WTC11 (cell line): ENCODE measurements around the gene LOC128125822.

ENCODE experiments used
- ATAC-seq: fragments of 200-7000 bp; cut with Tn5 transposase; 2 replicates; pipeline ENCODE4 v1.10.0; 2021; ENCODE audit warnings: mild to moderate bottlenecking, moderate library complexity
- CTCF ChIA-PET: fragments of 300-600 bp; sonication (Branson Sonifier 250); formaldehyde crosslinking; loops from one replicate; lab custom pipeline; 2021; ENCODE audit warnings: antibody characterized with exemption; lab: Charles Lee
- POLR2A ChIA-PET: fragments of 350-600 bp; sonication (Branson Sonifier 250); formaldehyde crosslinking; loops from one replicate; lab custom pipeline; 2021; ENCODE audit warnings: antibody characterized with exemption; lab: Charles Lee
- DNase-seq: peaks from one replicate; pipeline ENCODE4 v3.0.0; 2021; ENCODE audit warnings: low spot score
- H3K27ac Mint-ChIP-seq: 2 replicates; pipeline ENCODE4 v1.8.0; 2021; ENCODE audit warnings: mixed read lengths
- H3K27me3 Mint-ChIP-seq: 2 replicates; pipeline ENCODE4 v1.8.0; 2021; ENCODE audit warnings: low read depth, mild to moderate bottlenecking, moderate library complexity, mixed read lengths
- H3K36me3 Mint-ChIP-seq: 2 replicates; pipeline ENCODE4 v1.8.0; 2021; ENCODE audit warnings: mixed read lengths
- H3K4me1 Mint-ChIP-seq: 2 replicates; pipeline ENCODE4 v1.8.0; 2022; ENCODE audit warnings: mixed read lengths
- H3K4me3 Mint-ChIP-seq: 2 replicates; pipeline ENCODE4 v1.8.0; 2021; ENCODE audit warnings: mild to moderate bottlenecking, moderate library complexity, mixed read lengths
- H3K9me3 Mint-ChIP-seq: 2 replicates; pipeline ENCODE4 v1.8.0; 2021; ENCODE audit warnings: mixed read lengths
- CBFB ChIP-seq: sonication (generic); formaldehyde crosslinking; IDR thresholded peaks from 2 replicates; pipeline ENCODE4 v1.8.1; 2022; ENCODE audit warnings: mild to moderate bottlenecking, low read depth, missing genetic modification reagents
- FOXJ3 ChIP-seq: sonication (generic); formaldehyde crosslinking; IDR thresholded peaks from 2 replicates; pipeline ENCODE4 v1.9.0; 2021; ENCODE audit warnings: missing genetic modification reagents, mild to moderate bottlenecking, borderline replicate concordance
- GTF2I ChIP-seq: fragments of 250-450 bp; sonication (Bioruptor Pico); conservative IDR thresholded peaks from 2 replicates; pipeline ENCODE4 v1.4.0; 2021; ENCODE audit warnings: mild to moderate bottlenecking
- JUN ChIP-seq: sonication (generic); formaldehyde crosslinking; IDR thresholded peaks from 2 replicates; pipeline ENCODE4 v1.8.0; 2023; ENCODE audit warnings: mild to moderate bottlenecking, missing genetic modification reagents
- NFATC4 ChIP-seq: fragments of 250-450 bp; sonication (Bioruptor Pico); IDR thresholded peaks from 2 replicates; pipeline ENCODE4 v1.9.0; 2021; ENCODE audit warnings: mild to moderate bottlenecking
- SP1 ChIP-seq: sonication (generic); formaldehyde crosslinking; conservative IDR thresholded peaks from 2 replicates; pipeline ENCODE4 v1.8.1; 2022; ENCODE audit warnings: missing genetic modification reagents
- ZNF317 ChIP-seq: sonication (generic); formaldehyde crosslinking; IDR thresholded peaks from 2 replicates; pipeline ENCODE4 v1.8.1; 2023; ENCODE audit warnings: low read depth, mild to moderate bottlenecking, moderate library complexity, missing genetic modification reagents, borderline replicate concordance
- TF ChIP-seq, protein P1 (sequence below): sonication (generic); formaldehyde crosslinking; IDR thresholded peaks from 2 replicates; pipeline ENCODE4 v1.8.1; 2023; ENCODE audit warnings: mild to moderate bottlenecking, missing genetic modification reagents, moderate library complexity
- TF ChIP-seq, protein P2 (sequence below): sonication (generic); formaldehyde crosslinking; IDR thresholded peaks from 2 replicates; pipeline ENCODE4 v1.8.1; 2022; ENCODE audit warnings: low read depth, mild to moderate bottlenecking, moderate library complexity, missing genetic modification reagents, borderline replicate concordance
- TF ChIP-seq, protein P3 (sequence below): sonication (generic); formaldehyde crosslinking; IDR thresholded peaks from 2 replicates; pipeline ENCODE4 v1.8.0; 2022; ENCODE audit warnings: mild to moderate bottlenecking, missing genetic modification reagents
- TF ChIP-seq, protein P4 (sequence below): sonication (generic); formaldehyde crosslinking; IDR thresholded peaks from 2 replicates; pipeline ENCODE4 v1.8.0; 2023; ENCODE audit warnings: missing genetic modification reagents, mild to moderate bottlenecking, borderline replicate concordance

Gene LOC128125822

DNA sequence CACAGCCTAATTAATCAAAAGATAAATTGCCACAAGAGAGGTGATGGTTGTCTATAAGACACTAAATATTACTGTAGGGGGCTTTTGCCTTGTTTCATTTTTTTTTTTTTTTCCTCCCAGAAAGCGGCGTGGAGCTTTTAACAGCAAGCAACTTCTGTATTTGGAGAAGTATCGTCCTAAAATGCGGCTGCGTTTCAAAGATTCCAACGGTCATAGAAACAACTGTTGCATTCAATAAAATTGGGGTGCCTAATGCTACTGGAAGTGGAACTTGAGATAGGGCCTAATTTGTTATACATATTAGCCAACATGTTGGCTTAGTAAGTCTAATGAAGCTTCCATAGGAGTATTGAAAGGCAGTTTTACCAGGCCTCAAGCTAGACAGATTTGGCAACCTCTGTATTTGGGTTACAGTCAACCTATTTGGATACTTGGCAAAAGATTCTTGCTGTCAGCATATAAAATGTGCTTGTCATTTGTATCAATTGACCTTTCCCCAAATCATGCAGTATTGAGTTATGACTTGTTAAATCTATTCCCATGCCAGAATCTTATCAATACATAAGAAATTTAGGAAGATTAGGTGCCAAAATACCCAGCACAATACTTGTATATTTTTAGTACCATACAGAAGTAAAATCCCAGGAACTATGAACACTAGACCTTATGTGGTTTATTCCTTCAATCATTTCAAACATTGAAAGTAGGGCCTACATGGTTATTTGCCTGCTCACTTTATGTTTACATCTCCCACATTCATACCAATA, 7.8 kb downstream of the LOC128125822 start:
- H3K36me3 Mint-ChIP-seq = peaks cover 43% of the 10 kb centered on the region
- H3K4me1 Mint-ChIP-seq = peaks cover 8% of the 10 kb centered on the region
- H3K4me3 Mint-ChIP-seq = no peak overlapping the region
- POLR2A ChIA-PET = no interaction called here
- DNase-seq (no peak), ATAC-seq (no peak)
- no peaks in the 10 kb centered on the region for H3K27me3 Mint-ChIP-seq
- CTCF ChIA-PET = interaction anchor here (0.5 kb wide), 1 partner anchor 231 kb away, joined by 3 read pairs; no protein-coding TSS in a partner anchor
- H3K9me3 Mint-ChIP-seq = no peaks in the 10 kb centered on the region
- TF ChIP-seq, protein P1, sequence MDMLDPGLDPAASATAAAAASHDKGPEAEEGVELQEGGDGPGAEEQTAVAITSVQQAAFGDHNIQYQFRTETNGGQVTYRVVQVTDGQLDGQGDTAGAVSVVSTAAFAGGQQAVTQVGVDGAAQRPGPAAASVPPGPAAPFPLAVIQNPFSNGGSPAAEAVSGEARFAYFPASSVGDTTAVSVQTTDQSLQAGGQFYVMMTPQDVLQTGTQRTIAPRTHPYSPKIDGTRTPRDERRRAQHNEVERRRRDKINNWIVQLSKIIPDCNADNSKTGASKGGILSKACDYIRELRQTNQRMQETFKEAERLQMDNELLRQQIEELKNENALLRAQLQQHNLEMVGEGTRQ = no peak
- TF ChIP-seq GTF2I (no peak), NFATC4 (CRISPR knock-in tag) (no peak), SP1 (CRISPR knock-in tag) (no peak)
- TF ChIP-seq, protein P2, sequence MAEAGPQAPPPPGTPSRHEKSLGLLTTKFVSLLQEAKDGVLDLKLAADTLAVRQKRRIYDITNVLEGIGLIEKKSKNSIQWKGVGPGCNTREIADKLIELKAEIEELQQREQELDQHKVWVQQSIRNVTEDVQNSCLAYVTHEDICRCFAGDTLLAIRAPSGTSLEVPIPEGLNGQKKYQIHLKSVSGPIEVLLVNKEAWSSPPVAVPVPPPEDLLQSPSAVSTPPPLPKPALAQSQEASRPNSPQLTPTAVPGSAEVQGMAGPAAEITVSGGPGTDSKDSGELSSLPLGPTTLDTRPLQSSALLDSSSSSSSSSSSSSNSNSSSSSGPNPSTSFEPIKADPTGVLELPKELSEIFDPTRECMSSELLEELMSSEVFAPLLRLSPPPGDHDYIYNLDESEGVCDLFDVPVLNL (CRISPR knock-in tag) = no peak
- TF ChIP-seq, protein P3, sequence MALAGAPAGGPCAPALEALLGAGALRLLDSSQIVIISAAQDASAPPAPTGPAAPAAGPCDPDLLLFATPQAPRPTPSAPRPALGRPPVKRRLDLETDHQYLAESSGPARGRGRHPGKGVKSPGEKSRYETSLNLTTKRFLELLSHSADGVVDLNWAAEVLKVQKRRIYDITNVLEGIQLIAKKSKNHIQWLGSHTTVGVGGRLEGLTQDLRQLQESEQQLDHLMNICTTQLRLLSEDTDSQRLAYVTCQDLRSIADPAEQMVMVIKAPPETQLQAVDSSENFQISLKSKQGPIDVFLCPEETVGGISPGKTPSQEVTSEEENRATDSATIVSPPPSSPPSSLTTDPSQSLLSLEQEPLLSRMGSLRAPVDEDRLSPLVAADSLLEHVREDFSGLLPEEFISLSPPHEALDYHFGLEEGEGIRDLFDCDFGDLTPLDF (CRISPR knock-in tag) = no peak
- H3K27ac Mint-ChIP-seq = no peak overlapping the region

DNA sequence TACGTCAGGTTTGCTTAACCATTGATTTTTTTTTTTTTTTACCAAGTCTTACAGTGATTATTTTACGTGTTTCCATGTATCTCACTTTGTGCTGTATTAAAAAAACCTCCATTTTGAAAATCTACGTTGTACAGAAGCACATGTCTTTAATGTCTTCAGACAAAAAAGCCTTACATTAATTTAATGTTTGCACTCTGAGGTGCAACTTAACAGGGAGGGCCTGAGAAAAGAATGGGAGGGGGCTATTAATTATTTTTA, 8.4 kb downstream of the LOC128125822 start:
- Mint-ChIP-seq H3K27ac (no peak overlapping the region), H3K4me1 (peaks cover 5% of the 10 kb centered on the region), H3K36me3 (peaks cover 43% of the 10 kb centered on the region), H3K9me3 (no peaks in the 10 kb centered on the region), H3K27me3 (no peaks in the 10 kb centered on the region), H3K4me3 (no peak overlapping the region)
- DNase-seq = no peak
- no peak for TF ChIP-seq ZNF317
- TF ChIP-seq GTF2I = no peak
- TF ChIP-seq, protein P4, sequence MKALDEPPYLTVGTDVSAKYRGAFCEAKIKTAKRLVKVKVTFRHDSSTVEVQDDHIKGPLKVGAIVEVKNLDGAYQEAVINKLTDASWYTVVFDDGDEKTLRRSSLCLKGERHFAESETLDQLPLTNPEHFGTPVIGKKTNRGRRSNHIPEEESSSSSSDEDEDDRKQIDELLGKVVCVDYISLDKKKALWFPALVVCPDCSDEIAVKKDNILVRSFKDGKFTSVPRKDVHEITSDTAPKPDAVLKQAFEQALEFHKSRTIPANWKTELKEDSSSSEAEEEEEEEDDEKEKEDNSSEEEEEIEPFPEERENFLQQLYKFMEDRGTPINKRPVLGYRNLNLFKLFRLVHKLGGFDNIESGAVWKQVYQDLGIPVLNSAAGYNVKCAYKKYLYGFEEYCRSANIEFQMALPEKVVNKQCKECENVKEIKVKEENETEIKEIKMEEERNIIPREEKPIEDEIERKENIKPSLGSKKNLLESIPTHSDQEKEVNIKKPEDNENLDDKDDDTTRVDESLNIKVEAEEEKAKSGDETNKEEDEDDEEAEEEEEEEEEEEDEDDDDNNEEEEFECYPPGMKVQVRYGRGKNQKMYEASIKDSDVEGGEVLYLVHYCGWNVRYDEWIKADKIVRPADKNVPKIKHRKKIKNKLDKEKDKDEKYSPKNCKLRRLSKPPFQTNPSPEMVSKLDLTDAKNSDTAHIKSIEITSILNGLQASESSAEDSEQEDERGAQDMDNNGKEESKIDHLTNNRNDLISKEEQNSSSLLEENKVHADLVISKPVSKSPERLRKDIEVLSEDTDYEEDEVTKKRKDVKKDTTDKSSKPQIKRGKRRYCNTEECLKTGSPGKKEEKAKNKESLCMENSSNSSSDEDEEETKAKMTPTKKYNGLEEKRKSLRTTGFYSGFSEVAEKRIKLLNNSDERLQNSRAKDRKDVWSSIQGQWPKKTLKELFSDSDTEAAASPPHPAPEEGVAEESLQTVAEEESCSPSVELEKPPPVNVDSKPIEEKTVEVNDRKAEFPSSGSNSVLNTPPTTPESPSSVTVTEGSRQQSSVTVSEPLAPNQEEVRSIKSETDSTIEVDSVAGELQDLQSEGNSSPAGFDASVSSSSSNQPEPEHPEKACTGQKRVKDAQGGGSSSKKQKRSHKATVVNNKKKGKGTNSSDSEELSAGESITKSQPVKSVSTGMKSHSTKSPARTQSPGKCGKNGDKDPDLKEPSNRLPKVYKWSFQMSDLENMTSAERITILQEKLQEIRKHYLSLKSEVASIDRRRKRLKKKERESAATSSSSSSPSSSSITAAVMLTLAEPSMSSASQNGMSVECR = no peak
- TF ChIP-seq CBFB = no peak
- no peak for ATAC-seq
- ChIA-PET CTCF (interaction anchor here (0.5 kb wide), 1 partner anchor 232 kb away, joined by 3 read pairs; no protein-coding TSS in a partner anchor), POLR2A (no interaction called here)

DNA sequence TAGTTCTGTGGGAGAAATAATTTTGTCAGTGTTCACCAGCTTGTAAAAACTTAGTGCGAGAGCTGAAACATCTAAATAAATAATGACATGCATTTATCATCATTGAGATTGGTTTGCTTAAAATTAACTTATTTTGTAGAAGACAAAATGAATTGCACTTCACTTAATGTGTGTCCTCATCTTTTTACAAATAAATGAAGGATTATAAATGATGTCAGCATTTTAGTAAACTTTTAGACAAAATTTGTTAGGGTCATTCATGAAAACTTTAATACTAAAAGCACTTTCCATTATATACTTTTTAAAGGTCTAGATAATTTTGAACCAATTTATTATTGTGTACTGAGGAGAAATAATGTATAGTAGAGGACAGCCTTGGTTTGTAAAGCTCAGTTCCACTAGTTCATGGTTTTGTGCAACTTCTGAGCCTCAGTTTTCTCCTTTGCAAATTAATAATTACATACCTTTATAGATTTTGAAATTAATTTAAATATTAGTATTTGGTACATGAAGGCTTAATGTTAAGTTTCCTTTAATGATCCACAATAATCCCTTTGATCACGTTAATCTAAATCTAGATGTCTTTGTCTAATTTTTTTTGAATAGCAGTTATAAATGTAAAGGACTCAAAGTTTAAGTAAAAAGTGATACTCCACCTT, 9.2 kb downstream of the LOC128125822 start:
- Mint-ChIP-seq H3K36me3 (peaks cover 39% of the 10 kb centered on the region), H3K4me3 (no peak overlapping the region), H3K27me3 (no peaks in the 10 kb centered on the region), H3K27ac (no peak overlapping the region), H3K9me3 (no peaks in the 10 kb centered on the region), H3K4me1 (no peaks in the 10 kb centered on the region; the same call in 1 of the 2 replicates)
- no peak for TF ChIP-seq JUN (CRISPR knock-in tag)
- no peak for TF ChIP-seq FOXJ3
- ATAC-seq = no peak
- ChIA-PET CTCF (interaction anchor here (0.7 kb wide), 1 partner anchor 54 kb away, joined by 3 read pairs; the partner anchor contains the start of gene PHF3), POLR2A (no interaction called here)
- DNase-seq = no peak
